ENCODE measurements around the gene LINC00237.

DNA sequence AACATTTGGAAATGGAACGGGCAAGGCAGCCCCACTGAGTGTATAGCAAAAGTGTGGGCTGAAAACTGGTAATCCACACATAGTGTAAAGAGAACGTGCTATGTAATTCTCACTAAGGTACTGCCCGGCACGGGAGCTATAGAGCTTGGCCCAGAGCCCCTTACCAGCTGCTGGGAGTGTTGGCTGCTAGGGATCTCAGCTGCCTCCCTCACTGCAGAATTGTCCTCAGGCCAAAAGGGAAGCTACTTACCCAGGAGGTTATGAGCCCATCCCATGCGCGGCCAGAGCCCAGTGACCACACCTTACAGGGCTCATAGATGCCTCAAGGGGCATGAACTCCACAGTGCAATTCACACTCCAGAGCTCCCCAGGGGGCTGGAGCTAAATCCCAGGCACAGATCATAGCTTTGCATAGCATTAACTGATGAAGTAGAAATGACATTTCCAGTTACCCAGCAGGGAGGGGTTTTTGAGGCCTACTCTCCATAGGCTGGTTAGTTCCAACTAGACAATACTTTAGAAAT, 56.8 kb downstream of the LINC00237 start:
- TF ChIP-seq, protein P1, sequence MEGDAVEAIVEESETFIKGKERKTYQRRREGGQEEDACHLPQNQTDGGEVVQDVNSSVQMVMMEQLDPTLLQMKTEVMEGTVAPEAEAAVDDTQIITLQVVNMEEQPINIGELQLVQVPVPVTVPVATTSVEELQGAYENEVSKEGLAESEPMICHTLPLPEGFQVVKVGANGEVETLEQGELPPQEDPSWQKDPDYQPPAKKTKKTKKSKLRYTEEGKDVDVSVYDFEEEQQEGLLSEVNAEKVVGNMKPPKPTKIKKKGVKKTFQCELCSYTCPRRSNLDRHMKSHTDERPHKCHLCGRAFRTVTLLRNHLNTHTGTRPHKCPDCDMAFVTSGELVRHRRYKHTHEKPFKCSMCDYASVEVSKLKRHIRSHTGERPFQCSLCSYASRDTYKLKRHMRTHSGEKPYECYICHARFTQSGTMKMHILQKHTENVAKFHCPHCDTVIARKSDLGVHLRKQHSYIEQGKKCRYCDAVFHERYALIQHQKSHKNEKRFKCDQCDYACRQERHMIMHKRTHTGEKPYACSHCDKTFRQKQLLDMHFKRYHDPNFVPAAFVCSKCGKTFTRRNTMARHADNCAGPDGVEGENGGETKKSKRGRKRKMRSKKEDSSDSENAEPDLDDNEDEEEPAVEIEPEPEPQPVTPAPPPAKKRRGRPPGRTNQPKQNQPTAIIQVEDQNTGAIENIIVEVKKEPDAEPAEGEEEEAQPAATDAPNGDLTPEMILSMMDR (conservative IDR thresholded peaks at IDR 0.05 in 1 of 2, IDR thresholded peaks at IDR 0.05 in 1 of 2; ENCODE audit: extremely low read depth in 1 of 2, insufficient read depth in 1 of 2, low read depth in 1 of 2, low read length in 2 of 2) = no peak
- TF ChIP-seq EZH2 (IDR thresholded peaks at IDR 0.05; ENCODE audit: borderline replicate concordance, low read length) = no peak

All from mammary epithelial cell (primary cell).